Stimulated activated CD8-positive, alpha-beta memory T cell treated with anti-CD3 and anti-CD28 coated beads, Interleukin-7, amount 100 ng/mL, for 24 hours (primary cell): ENCODE measurements around the gene CARD14.
"Not testable (repeated sequence)": the region's sequence is repeated elsewhere in the genome, so short reads cannot be mapped to it uniquely, and the experiment has no call there.

ENCODE experiments used
- DNase-seq: peaks from one replicate; pipeline ENCODE4 v3.0.0-alpha.2; 2020; ENCODE audit warnings: low read depth

Gene CARD14

DNA sequence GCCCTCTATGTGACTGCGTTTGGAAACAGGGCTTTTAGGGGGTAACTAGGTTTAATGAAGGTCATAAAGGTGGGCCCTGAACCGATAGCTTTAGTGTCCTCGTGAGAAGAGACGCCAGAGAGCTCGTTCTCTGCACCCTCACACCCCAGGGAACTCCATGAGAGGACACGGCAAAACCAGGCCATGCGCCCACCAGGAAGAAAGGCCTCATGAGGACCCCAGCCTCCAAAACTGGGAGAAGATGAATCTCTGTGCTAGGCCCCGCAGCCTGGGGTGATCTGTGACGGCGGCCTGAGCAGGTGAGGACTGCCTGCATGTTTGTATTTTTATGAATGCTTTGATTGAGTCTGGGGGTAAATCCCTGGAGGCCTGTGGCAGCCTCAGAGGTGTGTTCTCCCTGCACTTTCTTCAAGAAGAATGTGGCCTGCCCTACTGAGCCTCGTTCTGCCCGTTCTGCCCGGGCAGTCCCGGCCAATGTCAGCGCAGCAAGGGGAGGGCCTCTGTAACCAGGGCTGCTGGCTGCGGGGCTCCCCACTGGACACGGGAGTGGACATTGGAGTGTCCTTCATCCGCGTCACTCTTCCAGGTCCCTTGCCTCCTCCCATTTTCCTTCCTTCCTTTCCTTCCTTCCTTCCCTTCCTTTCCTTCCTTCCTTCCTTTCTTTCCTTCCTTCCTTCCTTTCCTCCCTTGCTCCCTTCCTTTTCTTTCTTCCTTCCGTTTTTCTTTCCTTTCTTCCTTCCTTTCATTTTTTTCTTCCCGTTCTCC lies 84.0 kb downstream of the CARD14 start:
- no peak for DNase-seq

DNA sequence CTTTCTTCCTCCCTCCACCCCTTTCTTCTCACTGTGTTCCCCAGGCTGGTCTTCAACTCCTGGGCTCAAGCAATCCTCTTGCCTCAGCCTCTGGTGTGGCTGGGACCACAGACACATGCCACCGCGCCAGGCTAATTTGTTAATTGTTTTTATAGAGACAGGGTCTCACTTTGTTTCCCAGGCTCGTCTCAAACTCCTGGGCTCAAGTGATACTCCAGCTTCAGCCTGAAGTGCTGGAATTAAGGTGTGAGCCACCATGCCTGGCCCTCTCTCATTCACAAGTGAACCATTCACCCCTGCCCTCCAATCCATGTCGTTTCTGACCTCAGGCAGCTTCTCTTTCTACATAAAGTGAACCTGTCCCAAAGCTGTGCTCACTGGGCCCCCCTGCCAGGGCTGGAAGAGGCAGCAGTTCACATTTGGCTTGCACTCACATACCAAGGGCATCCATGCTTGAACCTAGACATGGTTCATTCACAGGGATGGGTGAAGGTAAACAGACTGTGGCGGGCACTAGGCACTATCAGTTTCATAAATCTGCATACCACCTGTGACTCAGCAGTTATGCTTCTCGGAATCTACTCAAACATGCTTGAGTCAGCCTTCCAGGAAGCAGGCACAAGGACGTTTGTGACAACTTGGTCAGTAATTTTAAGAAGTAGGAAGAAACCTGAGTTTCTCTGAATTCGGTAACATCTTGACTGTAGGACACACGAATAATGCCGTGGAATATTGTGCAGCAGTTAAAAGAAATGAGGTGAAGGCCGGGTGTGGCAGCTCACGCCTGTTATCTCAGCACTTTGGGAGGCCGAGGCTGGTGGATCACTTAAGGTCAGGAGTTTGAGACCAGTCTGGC lies 84.8 kb downstream of the CARD14 start:
- no peak for DNase-seq

DNA sequence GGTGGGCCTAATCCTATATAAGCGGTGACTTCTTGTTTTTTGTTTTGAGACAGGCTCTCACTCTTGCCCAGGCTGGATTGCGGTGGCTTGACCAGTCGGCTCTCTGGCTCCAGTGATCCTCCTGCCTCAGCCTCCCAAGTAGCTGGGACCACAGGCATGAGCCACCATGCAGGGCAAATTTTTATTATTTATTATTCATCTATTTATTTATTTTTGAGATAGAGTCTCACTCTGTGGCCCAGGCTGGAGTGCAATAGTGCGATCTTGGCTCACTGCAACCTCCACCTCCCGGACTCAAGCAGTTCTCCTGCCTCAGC lies 86.2 kb downstream of the CARD14 start:
- DNase-seq, result no peak

GRCh38 chr17:80257716-80258213 lies 87.9 kb downstream of the CARD14 start:
- no peak for DNase-seq

DNA sequence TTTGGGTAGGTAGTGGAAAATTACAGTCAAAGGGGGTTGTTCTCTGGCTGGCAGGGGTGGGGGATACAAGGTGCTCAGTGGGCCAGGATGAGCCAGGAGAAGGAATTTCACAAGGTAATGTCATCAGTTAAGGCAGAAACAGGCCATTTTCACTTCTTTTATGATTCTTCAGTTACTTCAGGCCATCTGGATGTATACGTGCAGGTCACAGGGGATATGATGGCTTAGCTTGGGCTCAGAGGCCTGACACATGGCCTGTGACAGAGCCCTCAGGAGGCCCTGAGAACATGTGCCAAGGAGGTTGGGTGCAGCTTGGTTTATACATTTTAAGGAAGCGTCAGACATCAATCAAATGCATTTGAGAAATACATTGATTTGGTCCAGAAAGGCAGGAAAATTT lies 88.5 kb downstream of the CARD14 start:
- not testable (repeated sequence) for DNase-seq
